GM19324 (cell line): ENCODE results near the gene CFAP410.

ENCODE experiments used
- ATAC-seq: cut with Tn5 transposase; IDR thresholded peaks from one replicate; pipeline ENCODE4 v1.9.1; 2021; ENCODE audit warnings: mild to moderate bottlenecking, moderate library complexity; ENCODE audit not compliant: unreplicated experiment, low FRiP score

The CFAP410 gene

DNA sequence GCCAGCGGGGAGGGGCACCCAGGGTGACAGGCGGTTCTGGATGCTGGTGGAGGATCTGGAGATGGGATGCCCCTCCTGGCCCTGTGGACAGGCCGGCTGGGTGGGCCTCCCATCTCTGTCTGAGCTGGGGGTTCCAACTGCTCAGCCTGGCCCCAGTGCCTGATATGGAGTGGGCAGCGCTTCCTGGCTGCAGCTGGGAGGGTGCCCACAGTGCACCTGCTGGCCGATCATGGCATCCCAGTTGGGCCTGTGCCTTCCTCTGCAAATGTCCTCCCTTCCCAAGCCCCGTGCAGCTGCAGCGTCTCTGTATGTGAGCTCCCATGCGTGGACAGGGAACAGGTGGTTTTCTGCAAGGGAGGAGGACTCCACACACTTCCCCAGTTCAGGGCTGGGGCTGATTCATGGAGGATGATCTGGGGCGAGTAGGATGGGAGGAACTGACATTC is 37.2 kb downstream of the CFAP410 start:
- ATAC-seq, result no peak

DNA sequence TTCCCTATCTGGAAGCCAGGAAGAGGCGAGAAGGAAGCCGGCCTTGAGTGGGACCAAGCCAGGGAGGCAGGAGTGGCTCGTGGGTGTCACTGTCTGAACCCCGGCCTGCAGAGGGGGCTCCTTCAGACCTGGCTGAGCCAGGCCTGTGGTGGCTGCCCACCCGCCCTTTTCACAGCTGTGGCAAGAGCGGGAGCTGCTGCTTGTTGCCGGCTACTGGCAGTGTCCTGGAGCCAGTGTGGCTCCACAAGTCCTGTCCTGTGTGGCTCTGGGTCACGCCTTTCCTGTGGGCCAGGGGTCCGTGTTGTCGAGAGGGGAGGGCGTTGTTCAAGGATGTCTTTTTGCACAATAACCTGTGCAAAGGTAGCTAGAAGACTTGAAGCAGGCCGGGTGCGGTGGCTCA is 38.0 kb downstream of the CFAP410 start:
- no peak for ATAC-seq

- ATAC-seq, result peak; percentile 45
Observed at GRCh38 chr21:44300262-44300959, 38.8 kb downstream of the CFAP410 start.

GRCh38 chr21:44299458-44300261 is 39.5 kb downstream of the CFAP410 start, which contains the start of gene PFKL:
Gene PFKL (plus strand): TSS chr21:44300053. CDS start chr21:44300106, 53 bp downstream.
- peak; percentile 66 for ATAC-seq

- ATAC-seq, result no peak
Observed at GRCh38 chr21:44299085-44299457, 40.1 kb downstream of the CFAP410 start.

DNA sequence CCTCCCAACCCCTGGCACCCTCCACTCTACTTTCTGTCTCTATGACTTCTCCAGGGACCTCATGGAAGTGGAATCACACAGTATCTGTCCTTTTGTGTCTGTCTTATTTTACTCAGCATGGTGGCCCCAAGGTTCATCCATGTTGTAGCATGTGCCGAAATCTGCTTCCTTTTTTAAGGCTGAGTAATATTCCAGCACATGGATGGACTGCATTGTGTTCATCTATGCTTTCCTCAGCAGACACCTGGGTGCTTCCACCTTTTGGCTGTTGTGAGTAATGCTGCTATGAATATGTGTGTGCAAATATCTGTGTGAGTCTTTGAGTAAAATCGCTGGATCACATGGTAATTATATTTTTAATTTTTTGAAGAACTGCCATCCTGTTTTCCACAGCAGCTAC is 40.9 kb downstream of the CFAP410 start:
- no peak for ATAC-seq

GRCh38 chr21:44297525-44298290 is 41.5 kb downstream of the CFAP410 start:
- no peak for ATAC-seq

GRCh38 chr21:44296916-44297315 is 42.3 kb downstream of the CFAP410 start:
- ATAC-seq, result no peak

DNA sequence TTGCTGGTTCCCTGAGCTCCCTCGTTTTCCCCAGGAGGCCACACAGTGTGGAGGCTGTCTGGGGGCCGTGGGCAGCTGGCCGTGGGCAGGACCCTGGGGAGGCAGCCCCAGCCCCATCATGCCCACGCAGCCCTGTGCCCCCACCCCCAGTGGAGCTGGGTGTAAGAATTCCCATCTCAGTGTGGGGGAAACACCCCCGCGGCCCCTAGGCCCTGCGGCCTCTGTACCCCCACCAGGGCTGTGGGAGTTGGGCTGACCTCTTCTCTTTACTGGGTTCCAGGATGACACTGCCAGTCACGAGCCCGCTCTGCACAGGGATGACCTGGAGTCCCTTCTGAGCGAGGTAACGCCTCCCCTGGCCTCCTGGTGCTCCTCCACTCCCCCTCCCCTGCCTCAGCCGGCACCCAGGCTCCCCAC is 43.1 kb downstream of the CFAP410 start:
- no peak for ATAC-seq

- no peak for ATAC-seq
Observed at GRCh38 chr21:44295646-44296045, 43.5 kb downstream of the CFAP410 start.

GRCh38 chr21:44295163-44295573 is 44.0 kb downstream of the CFAP410 start:
- ATAC-seq, result no peak

GRCh38 chr21:44294391-44295162 is 44.6 kb downstream of the CFAP410 start:
- no peak for ATAC-seq

GRCh38 chr21:44293551-44294231 is 45.5 kb downstream of the CFAP410 start:
- ATAC-seq, result no peak

- ATAC-seq, result no peak
Observed at GRCh38 chr21:44292812-44293195, 46.4 kb downstream of the CFAP410 start.

DNA sequence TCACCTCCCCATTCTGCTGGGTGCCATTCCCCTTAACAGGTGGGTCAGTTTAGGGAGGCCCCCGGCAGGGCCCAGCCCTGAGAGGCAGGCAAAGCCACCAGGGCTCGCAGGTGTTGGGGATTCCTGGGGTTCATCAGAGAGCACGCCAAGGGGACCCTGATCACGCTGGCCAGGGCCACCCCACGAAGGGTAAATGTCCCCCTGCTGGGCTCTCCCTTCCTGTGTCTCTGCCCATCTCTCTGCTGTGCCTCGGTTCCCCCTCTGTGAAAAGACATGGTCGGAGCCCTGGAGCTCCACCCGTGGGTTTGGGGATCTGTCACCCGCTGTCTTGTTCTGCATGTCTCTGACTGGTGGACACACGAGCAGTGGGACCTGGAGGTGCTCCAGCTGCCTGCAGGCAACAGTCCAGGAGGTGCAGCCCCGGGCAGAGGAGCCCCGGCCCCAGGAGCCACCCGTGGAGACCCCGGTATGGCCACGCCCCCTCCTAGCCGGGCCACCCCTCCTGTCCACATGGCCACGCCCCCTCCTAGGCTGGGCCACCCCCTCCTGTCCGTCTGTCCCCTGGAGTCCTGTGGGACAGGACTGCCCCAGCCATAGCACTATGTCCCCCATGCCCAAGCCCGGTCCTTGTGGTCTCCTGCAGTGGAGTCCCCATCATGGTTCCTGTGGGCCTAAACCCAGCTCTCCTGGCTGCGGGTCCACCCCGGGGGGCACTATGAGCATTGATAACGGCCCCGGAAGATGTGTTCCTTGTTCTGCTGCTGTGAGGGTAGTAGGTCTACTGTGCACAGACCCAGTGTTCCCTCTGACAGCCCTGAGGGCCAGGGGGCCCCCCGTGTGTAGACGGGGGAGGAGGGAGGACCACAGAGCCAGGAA is 47.0 kb downstream of the CFAP410 start:
- no peak for ATAC-seq

GRCh38 chr21:44291078-44291935 is 47.9 kb downstream of the CFAP410 start:
- ATAC-seq, result no peak

- no peak for ATAC-seq
Observed at GRCh38 chr21:44290327-44291077, 48.7 kb downstream of the CFAP410 start.
